D721Med (cell line): ENCODE measurements around the gene ECHS1.
A peak's percentile ranks its signal among the peaks of the same experiment; 100 is the strongest.

ENCODE experiments used
- DNase-seq: peaks from one replicate; pipeline ENCODE4 v3.0.0; 2011; ENCODE audit warnings: low spot score; ENCODE audit not compliant: insufficient read length
- FAIRE-seq: peaks from 2 replicates; lab custom pipeline; 2011; peaks lifted over from hg19 to GRCh38; lab: Jason Lieb, UNC
- TF ChIP-seq, protein P1 (sequence below): IDR thresholded peaks from 2 replicates; pipeline ENCODE4 v1.5.1; 2012; ENCODE audit warnings: mild to moderate bottlenecking, control low read depth; ENCODE audit not compliant: insufficient read depth; ENCODE audit errors: missing control alignments

The ECHS1 gene

GRCh38 chr10:133397938-133398337, 24.8 kb upstream of the ECHS1 start:
- TF ChIP-seq, protein P1, sequence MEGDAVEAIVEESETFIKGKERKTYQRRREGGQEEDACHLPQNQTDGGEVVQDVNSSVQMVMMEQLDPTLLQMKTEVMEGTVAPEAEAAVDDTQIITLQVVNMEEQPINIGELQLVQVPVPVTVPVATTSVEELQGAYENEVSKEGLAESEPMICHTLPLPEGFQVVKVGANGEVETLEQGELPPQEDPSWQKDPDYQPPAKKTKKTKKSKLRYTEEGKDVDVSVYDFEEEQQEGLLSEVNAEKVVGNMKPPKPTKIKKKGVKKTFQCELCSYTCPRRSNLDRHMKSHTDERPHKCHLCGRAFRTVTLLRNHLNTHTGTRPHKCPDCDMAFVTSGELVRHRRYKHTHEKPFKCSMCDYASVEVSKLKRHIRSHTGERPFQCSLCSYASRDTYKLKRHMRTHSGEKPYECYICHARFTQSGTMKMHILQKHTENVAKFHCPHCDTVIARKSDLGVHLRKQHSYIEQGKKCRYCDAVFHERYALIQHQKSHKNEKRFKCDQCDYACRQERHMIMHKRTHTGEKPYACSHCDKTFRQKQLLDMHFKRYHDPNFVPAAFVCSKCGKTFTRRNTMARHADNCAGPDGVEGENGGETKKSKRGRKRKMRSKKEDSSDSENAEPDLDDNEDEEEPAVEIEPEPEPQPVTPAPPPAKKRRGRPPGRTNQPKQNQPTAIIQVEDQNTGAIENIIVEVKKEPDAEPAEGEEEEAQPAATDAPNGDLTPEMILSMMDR: no peak
- DNase-seq (no peak), FAIRE-seq (no peak)

GRCh38 chr10:133396035-133396624, 23.0 kb upstream of the ECHS1 start:
- DNase-seq: no peak
- TF ChIP-seq, protein P1: no peak
- no peak for FAIRE-seq

GRCh38 chr10:133394801-133395221, 21.7 kb upstream of the ECHS1 start:
- DNase-seq (no peak), FAIRE-seq (no peak)
- TF ChIP-seq, protein P1: no peak

DNA sequence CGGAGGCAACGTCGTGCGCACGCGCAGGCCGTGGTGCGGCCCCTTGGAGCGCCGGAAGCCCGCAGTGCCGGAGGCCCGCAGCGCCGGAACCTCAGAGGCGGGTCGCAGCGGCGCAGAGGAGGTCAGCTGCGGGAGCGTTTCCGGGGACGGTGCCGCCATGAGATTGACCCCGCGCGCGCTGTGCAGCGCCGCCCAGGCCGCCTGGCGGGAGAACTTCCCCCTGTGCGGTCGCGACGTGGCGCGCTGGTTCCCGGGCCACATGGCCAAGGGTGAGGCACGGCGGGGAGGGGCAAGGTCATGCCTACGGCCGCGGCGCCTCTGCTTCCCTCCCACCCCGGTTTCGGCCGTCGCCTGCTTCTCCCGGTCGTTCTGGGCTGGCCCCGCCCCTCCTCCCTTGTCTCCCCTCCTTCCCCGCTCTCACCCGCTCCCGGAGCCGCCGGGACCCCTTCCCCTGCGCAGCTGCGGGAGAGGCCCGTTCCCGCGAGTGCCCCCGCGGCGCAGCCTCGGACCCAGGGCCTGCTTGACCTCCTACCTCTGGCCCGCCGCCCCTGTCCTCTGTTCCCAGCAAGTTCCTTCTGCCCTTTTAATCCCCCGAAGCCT, 21.0 kb upstream of the ECHS1 start, which contains the start of gene MTG1:
MTG1 (plus strand) TSS at position 94 of the 600 bp plus-strand sequence; CDS start at position 158, 64 bp downstream.
- TF ChIP-seq, protein P1: no peak
- DNase-seq (no peak), FAIRE-seq (no peak)

- FAIRE-seq: no peak
- TF ChIP-seq, protein P1: no peak
- DNase-seq: peak; percentile 77
These were observed 20.4 kb upstream of the ECHS1 start for GRCh38 chr10:133393401-133394063.

- DNase-seq: no peak
- TF ChIP-seq, protein P1: no peak
- no peak for FAIRE-seq
These were observed 18.8 kb upstream of the ECHS1 start for GRCh38 chr10:133391761-133392518.
